ENCODE measurements around the gene LCE2A. TPM values are rescaled to one million over a fixed set of nuclear protein-coding genes. Genes with fewer than 3 reads are reported as not detected.

LCE2A gene
- total and polyA plus RNA-seq, 2 of the 8 experiments (the other 6 are each of a cell fraction or from before 2014, with no cell fraction given): not detected

GRCh38 chr1:152707860-152708259 lies 9.7 kb downstream of the LCE2A start, which contains the start of gene LCE4A (continued):
- TF ChIP-seq CHD7 (IDR thresholded peaks at IDR 0.05; ENCODE audit: insufficient replicate concordance, low read length) (no peak), HDAC2 (IDR thresholded peaks at IDR 0.05; ENCODE audit: borderline replicate concordance in 1 of 2, low read depth in 2 of 2, low read length in 2 of 2) (no peak), CTCF (IDR thresholded peaks at IDR 0.05; ENCODE audit: control extremely low read depth in 1 of 3, insufficient read depth in 1 of 3, low read depth in 1 of 3, low read length in 3 of 3) (no peak), POLR2A (IDR thresholded peaks at IDR 0.05; ENCODE audit: control extremely low read depth in 1 of 2, low read depth in 2 of 2, low read length in 2 of 2) (no peak), SP4 (IDR thresholded peaks at IDR 0.05; ENCODE audit: low read length) (no peak), TBP (IDR thresholded peaks at IDR 0.05; ENCODE audit: low read depth, low read length) (no peak), POU5F1 (IDR thresholded peaks at IDR 0.05; ENCODE audit: low read depth, low read length) (no peak), CHD2 (IDR thresholded peaks at IDR 0.05; ENCODE audit: low read length) (no peak), SIX5 (IDR thresholded peaks at IDR 0.05; ENCODE audit: low read depth, low read length) (no peak), HDAC6 (IDR thresholded peaks at IDR 0.05; ENCODE audit: low read depth, low read length) (no peak)

All from H1 (cell line).